Fibroblast of lung (primary cell): Measurements from ENCODE around the gene GRID2IP. TPM values are rescaled to one million over a fixed set of nuclear protein-coding genes. Genes with fewer than 3 reads are reported as not detected.

ENCODE experiments used
- DNase-seq, 2 donors: peaks; one replicate each; pipeline versions ENCODE4 v3.0.0 to v3.0.0-alpha.2; 2010; ENCODE audit warnings: low read depth in 2 of 2
- H2AFZ ChIP-seq: 2 replicates; pipeline ENCODE4 v1.5.1; 2012; ENCODE audit warnings: low read length, control low read depth, inconsistent platforms
- H3K27ac ChIP-seq: 2 replicates; pipeline ENCODE4 v1.5.1; 2011; ENCODE audit warnings: low read length, control low read depth; ENCODE audit not compliant: insufficient read depth
- H3K27me3 ChIP-seq: 2 replicates; pipeline ENCODE4 v1.5.1; 2011; ENCODE audit warnings: mild to moderate bottlenecking, low read length; ENCODE audit not compliant: control insufficient read depth, insufficient read depth
- H3K36me3 ChIP-seq: 2 replicates; pipeline ENCODE4 v1.5.1; 2011; ENCODE audit warnings: low read length; ENCODE audit not compliant: control insufficient read depth, insufficient read depth
- H3K4me1 ChIP-seq: 2 replicates; pipeline ENCODE4 v1.5.1; 2011; ENCODE audit warnings: low read length; ENCODE audit not compliant: control insufficient read depth, insufficient read depth; ENCODE audit errors: extremely low read depth
- H3K4me2 ChIP-seq: 2 replicates; pipeline ENCODE4 v1.5.1; 2011; ENCODE audit warnings: low read length, control low read depth; ENCODE audit not compliant: insufficient read depth; ENCODE audit errors: extremely low read depth
- H3K4me3 ChIP-seq, 4 experiments: fragments of 200-600 bp in 1 of 4; sonication (generic) in 1 of 4; replicated peaks in 1 of 4; 2 replicates each; pipeline ENCODE4 v1.5.1; 2011 to 2016; ENCODE audit warnings: low read length in 4 of 4, low read depth in 3 of 4, mild to moderate bottlenecking in 3 of 4, control low read depth in 2 of 4, inconsistent platforms in 1 of 4, mixed read lengths in 1 of 4; ENCODE audit not compliant: insufficient read depth in 1 of 4; ENCODE audit errors: control extremely low read depth in 1 of 4
- H3K79me2 ChIP-seq: 2 replicates; pipeline ENCODE4 v1.5.1; 2012; ENCODE audit warnings: mild to moderate bottlenecking, low read length, inconsistent platforms; ENCODE audit not compliant: control insufficient read depth, insufficient read depth
- H3K9ac ChIP-seq: 2 replicates; pipeline ENCODE4 v1.5.1; 2011; ENCODE audit warnings: mild to moderate bottlenecking, low read length, control low read depth; ENCODE audit not compliant: insufficient read depth
- H3K9me3 ChIP-seq: 2 replicates; pipeline ENCODE4 v1.5.1; 2012; ENCODE audit warnings: low read depth, low read length; ENCODE audit not compliant: control insufficient read depth, insufficient read depth
- H4K20me1 ChIP-seq: 2 replicates; pipeline ENCODE4 v1.5.1; 2011; ENCODE audit warnings: low read length; ENCODE audit not compliant: control insufficient read depth, insufficient read depth; ENCODE audit errors: extremely low read depth
- CTCF ChIP-seq, 2 donors: IDR thresholded peaks in 1 of 2; conservative IDR thresholded peaks in 1 of 2; 1 replicate in 1 of 2; 2 replicates in 1 of 2; pipeline ENCODE4 v1.5.1; 2011 to 2012; ENCODE audit warnings: low read length in 2 of 2, control low read depth in 1 of 2, inconsistent platforms in 1 of 2, low read depth in 1 of 2, mild to moderate bottlenecking in 1 of 2
- EZH2 ChIP-seq: IDR thresholded peaks from 2 replicates; pipeline ENCODE4 v1.5.1; 2012; ENCODE audit warnings: low read length, control low read depth, mild to moderate bottlenecking; ENCODE audit errors: missing control alignments
- polyA plus RNA-seq, 2 donors: library from polyadenylated mRNA; depleted of rRNA in 1 of 2; stranded (reverse) in 1 of 2; unstranded in 1 of 2; fragments of >200 nt; gene quantifications; 2 replicates each; pipeline ENCODE4 v1.2.1, GENCODE V29; 2011 to 2012; ENCODE audit warnings: missing spikeins in 1 of 2
- total RNA-seq: library from RNA; depleted of rRNA; stranded (reverse); fragments of >200 nt; gene quantifications from 2 replicates; pipeline ENCODE4 v1.2.1, GENCODE V29; 2014

GRID2IP gene
- total and polyA plus RNA-seq, 2 donors (not counting 1 experiment from before 2014, with no cell fraction given) = not detected

- no peak for TF ChIP-seq CTCF (conservative IDR thresholded peaks at IDR 0.05 in 1 of 2, IDR thresholded peaks at IDR 0.05 in 1 of 2; ENCODE audit: low read depth in 1 of 2, low read length in 2 of 2)
- TF ChIP-seq EZH2 = no peak
- no peak overlapping the region for H3K9ac ChIP-seq
- no peaks in the 10 kb centered on the region for H3K9me3 ChIP-seq
- no peak overlapping the region for H3K4me3 ChIP-seq
- DNase-seq = no peak
- H2AFZ ChIP-seq = no peak overlapping the region
- H3K27me3 ChIP-seq = peaks cover 14% of the 10 kb centered on the region
- H3K4me2 ChIP-seq = no peak overlapping the region
- no peaks in the 10 kb centered on the region for H3K36me3 ChIP-seq
- no peaks in the 10 kb centered on the region for H3K4me1 ChIP-seq
- H4K20me1 ChIP-seq = no peaks in the 10 kb centered on the region
- H3K27ac ChIP-seq = no peak overlapping the region
- no peaks in the 10 kb centered on the region for H3K79me2 ChIP-seq
Measured at GRCh38 chr7:6500691-6501090, 50.6 kb downstream of the GRID2IP start.

- no peak overlapping the region for H2AFZ ChIP-seq
- peaks cover 4% of the 10 kb centered on the region for H3K27me3 ChIP-seq
- H3K9me3 ChIP-seq = no peaks in the 10 kb centered on the region
- H3K27ac ChIP-seq = no peak overlapping the region
- no peak overlapping the region for H3K4me2 ChIP-seq
- DNase-seq = no peak
- no peaks in the 10 kb centered on the region for H4K20me1 ChIP-seq
- H3K9ac ChIP-seq = no peak overlapping the region
- no peaks in the 10 kb centered on the region for H3K79me2 ChIP-seq
- no peaks in the 10 kb centered on the region for H3K36me3 ChIP-seq
- H3K4me1 ChIP-seq = no peaks in the 10 kb centered on the region
- H3K4me3 ChIP-seq = no peak overlapping the region
- no peak for TF ChIP-seq EZH2
Measured at GRCh38 chr7:6497994-6498393, 53.3 kb downstream of the GRID2IP start.

- no peaks in the 10 kb centered on the region for H3K79me2 ChIP-seq
- no peak overlapping the region for H3K4me3 ChIP-seq
- no peak overlapping the region for H3K9ac ChIP-seq
- no peaks in the 10 kb centered on the region for H3K9me3 ChIP-seq
- no peaks in the 10 kb centered on the region for H4K20me1 ChIP-seq
- TF ChIP-seq CTCF (conservative IDR thresholded peaks at IDR 0.05 in 1 of 2, IDR thresholded peaks at IDR 0.05 in 1 of 2; ENCODE audit: low read depth in 1 of 2, low read length in 2 of 2) (no peak), EZH2 (no peak)
- H3K4me2 ChIP-seq = no peak overlapping the region
- H2AFZ ChIP-seq = no peak overlapping the region
- no peak for DNase-seq
- H3K36me3 ChIP-seq = no peaks in the 10 kb centered on the region
- H3K4me1 ChIP-seq = no peaks in the 10 kb centered on the region
- H3K27me3 ChIP-seq = peaks cover 7% of the 10 kb centered on the region
- no peak overlapping the region for H3K27ac ChIP-seq
Measured at GRCh38 chr7:6497637-6497905, 53.7 kb downstream of the GRID2IP start.
